ENCODE measurements around the gene BEND6.
A peak's percentile ranks its signal among the peaks of the same experiment; 100 is the strongest.

Gene BEND6

GRCh38 chr6:56940977-56941376, 13.9 kb upstream of the BEND6 start:
- no peak for DNase-seq (ENCODE audit: low read depth)

DNA sequence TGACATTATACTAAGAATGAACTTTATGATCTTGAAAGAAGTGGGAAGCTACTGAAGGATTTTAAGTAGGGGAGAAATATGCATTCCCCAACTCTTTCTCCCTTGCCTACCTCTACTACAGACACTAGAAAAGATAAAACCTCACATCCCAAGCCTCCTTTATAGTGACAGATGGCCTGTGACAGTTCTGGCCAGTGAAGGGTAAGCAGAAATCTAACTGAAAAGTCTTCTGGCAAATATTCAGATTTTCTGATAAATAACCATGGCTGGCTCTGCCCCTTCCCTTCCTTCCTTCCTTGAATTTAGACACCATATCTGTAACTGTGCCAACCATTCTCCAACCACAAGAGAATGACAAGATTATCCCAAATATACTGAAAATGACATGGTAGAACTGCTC, 10.2 kb upstream of the BEND6 start:
- no peak for DNase-seq (ENCODE audit: low read depth)

DNA sequence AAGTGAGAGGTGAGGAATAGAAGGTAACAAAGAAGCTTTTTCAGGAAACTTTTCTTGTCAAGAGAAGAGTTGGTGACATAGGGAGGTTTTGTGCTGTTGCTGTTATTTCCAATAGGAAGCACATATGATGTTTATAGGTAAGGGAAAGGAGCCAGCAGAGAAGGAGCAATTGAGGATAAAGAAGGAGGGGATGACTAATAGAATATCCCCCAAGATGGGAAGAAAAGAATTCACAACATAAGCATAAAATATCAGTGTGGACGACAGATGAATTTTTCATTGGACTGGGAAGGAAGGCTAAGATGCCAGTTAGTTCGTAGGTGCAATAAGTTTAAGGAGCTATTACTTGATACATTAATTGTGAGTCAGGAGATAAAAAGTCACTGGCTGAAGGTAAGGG, 8.5 kb upstream of the BEND6 start:
- no peak for DNase-seq (ENCODE audit: low read depth)

DNA sequence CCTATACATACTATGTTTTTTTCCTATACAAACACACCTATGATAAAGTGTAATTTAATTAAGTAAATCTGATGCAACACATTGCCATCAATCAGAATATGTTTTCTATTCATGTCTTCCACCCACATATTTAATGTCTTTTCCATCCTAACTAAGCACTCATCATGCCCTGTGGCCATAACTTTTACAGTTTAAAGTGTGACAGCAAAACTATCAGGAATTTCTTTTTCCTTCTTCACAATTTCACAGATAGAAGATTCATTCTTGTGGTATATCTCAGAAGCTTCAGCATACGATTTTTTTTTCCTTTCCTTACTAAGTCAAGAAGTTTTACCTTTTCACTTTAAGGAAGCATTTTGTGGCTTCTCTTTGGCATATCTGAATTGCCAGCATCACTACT, 7.0 kb upstream of the BEND6 start:
- no peak for DNase-seq (ENCODE audit: low read depth)

GRCh38 chr6:56949265-56949664, 5.6 kb upstream of the BEND6 start:
- DNase-seq (ENCODE audit: low read depth), result no peak

DNA sequence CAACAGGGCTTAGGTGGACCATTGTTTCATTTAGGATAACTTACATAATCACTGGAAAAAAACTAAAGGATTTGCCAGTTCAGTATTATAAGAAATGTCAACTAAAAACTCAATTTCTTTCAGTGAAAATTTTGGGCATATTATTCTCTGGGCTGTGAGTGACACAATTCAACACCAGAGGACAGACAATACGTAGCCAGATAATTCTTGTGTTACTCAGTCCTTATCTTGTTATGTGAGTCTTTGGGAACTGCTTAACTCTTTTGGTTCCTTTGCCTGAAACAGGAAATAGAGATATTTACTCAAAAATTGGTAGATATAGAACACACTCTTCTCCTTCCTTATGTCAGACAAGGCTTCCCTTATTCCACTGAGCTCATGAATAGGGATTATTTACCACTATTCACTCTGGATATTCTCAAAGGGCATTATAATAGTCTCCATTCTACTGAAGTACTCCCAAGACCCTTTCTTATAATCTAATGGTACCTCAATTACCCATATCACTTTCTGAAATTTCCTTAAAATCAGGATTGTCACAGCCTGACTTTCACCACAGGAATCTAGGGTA, 4.9 kb upstream of the BEND6 start:
- no peak for DNase-seq (ENCODE audit: low read depth)

DNA sequence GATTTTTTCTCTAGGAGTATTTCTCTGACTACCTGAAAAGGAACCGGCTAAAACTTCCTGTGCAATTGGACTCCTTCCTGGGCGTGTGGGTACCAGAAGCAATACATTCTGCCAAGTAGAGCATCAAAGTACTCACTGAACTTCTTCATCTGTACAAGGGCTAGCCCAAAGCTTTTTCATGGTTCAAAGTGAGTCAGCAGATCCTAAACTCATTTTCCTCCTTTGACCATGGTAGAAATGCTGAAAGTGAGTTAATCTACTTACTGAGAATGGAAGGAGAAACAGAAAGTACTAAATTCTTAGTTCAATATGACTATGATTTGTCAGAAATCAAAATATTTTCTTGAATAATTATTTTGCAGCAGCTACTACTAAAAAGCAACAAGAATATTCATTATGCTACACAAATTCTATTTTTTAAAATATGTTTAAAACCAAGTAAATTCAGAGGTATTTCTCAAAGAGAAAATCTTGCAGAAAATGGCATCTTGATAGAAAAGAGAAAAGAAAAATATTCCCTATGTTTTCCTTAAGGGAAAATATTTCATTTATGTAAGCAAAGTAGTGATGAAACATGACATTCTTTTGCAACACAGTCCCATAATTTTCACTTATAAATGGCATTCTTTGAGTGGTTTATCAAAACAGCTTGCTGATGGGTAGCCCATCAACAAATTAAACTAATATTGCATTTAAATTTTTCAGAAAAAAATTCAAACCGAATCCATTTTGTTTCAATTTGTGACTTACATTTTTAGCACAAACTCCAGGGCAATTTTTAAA, 3.7 kb upstream of the BEND6 start:
- DNase-seq (ENCODE audit: low read depth), result no peak

GRCh38 chr6:56953597-56954402, 1.1 kb upstream of the BEND6 start:
- DNase-seq (ENCODE audit: low read depth), result no peak

- peak; percentile 17 for DNase-seq (ENCODE audit: low read depth)
Measured at GRCh38 chr6:56955171-56956155, 556 bp downstream of the BEND6 start.

GRCh38 chr6:56956491-56956890, 1.6 kb downstream of the BEND6 start:
- no peak for DNase-seq (ENCODE audit: low read depth)

DNA sequence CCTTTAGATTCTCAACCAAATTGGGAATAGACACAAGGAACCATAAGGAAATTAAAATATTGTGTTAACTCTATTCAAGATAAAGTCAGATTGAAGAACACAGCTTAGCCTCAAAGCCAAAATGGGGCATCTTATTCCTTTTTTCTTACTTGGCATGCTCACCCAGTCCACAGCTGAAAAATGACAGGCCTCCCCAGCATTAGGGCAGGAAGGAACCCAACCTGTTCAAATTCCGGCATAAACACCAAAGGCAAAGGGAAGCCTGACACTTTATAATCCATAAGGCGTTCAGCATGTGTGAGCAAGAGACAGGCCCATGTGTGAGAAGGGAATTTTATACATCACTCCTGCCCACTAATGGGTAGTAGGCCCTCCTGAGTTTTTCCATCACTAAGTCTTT, 2.9 kb downstream of the BEND6 start:
- no peak for DNase-seq (ENCODE audit: low read depth)

DNA sequence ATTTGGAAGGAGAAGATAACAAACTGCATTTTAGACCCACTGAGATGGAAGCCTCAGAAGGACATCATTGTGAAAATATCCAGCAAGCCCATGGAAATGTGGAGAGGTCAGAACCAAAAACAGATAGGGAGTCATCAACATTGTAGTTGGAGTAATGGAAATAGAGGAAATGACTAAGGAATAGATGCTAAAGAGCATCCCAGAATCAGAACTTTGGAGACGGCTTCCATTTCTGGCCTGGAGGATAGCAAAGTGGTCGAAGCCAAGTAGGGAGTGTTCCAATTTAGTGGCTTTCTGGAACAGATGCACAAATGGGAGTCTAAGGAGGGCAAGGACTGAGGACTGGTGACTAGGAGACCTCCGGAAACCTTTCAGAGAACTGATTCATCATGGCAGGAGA, 3.6 kb downstream of the BEND6 start:
- DNase-seq (ENCODE audit: low read depth), result no peak

- DNase-seq (ENCODE audit: low read depth), result no peak
Measured at GRCh38 chr6:56959094-56959493, 4.2 kb downstream of the BEND6 start.

GRCh38 chr6:56959938-56960337, 5.0 kb downstream of the BEND6 start:
- DNase-seq (ENCODE audit: low read depth), result no peak

- DNase-seq (ENCODE audit: low read depth), result no peak
Measured at GRCh38 chr6:56961151-56961550, 6.2 kb downstream of the BEND6 start.

DNA sequence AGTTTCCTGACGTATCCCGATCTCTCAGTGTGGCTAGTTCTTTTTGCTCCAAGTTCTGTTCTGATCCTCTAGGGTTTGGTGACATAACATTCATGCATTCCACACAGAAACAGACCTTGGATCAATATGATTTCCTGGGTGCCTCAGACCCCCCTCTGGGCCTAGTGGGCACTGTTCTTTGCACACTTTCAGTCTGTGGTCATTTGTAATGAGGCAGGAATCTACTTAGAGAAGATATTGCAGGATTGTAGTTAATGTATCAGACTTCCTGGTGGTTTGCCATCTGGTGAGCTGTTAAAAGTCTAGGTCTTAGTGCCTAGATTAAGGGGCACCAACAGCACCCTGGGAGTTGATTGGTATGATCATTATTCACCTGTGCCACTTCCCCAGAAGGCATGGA, 7.5 kb downstream of the BEND6 start:
- no peak for DNase-seq (ENCODE audit: low read depth)

DNA sequence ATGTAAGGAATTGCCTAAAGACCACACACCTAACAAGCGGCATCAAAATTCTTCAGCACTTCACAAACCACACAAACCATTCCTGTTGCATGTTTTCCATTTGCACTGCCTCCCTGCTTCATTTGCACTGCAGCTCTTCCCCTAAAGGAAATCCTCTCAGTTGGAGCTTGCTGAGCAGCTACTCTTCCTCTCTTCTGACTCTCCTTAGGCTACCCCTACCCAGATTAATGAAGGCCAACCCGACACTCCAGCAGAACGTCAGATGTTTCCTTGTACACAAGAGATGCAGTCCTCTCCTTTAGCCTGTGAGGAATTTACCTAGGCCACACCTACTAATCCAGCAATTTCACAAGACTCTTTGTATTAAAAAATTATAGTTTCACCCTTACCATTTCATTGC, 8.1 kb downstream of the BEND6 start:
- no peak for DNase-seq (ENCODE audit: low read depth)

- DNase-seq (ENCODE audit: low read depth), result no peak
Measured at GRCh38 chr6:56963793-56964192, 8.9 kb downstream of the BEND6 start.

- no peak for DNase-seq (ENCODE audit: low read depth)
Measured at GRCh38 chr6:56965126-56965525, 10.2 kb downstream of the BEND6 start.

- no peak for DNase-seq (ENCODE audit: low read depth)
Measured at GRCh38 chr6:56970849-56971248, 15.9 kb downstream of the BEND6 start.

DNA sequence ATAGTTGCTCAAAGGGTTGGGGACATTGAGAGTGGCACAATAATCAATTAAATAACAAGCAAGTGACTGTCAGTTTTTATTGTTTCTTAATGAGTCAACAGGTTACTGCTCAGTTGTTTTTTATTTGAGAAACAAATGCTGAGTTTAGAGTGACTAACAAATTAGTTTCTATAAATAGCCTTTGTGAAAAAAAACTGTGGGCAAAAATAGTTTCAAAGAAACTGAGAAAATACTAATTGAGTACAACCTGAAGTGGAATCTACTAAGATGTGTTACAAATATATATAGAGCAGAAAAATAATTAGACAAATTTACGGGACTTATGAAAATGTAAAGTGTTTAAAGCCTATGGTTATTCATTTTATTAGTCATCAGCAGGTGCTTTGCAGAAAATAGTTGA, 22.3 kb downstream of the BEND6 start:
- DNase-seq (ENCODE audit: low read depth), result no peak

DNA sequence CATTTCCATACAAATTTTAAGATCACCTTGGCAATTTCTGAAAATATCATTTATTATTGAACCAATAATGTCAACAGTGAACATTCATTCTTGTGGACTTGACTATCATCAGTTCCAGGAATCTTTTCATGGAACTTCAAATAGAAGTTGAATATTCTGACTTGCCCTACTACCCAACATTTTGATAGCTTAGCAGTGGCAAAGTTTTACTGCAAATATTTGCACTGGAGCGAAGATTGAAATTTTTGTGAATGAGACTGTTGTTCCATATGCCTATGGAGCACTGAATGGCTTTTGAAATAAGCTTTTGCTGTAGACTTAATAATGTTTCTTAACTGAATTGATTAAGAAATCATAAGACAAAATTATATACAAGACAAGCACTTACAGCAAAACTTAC, 23.6 kb downstream of the BEND6 start:
- DNase-seq (ENCODE audit: low read depth), result no peak

Measured in stimulated activated CD8-positive, alpha-beta memory T cell treated with anti-CD3 and anti-CD28 coated beads, Interleukin-15, amount 100 ng/mL, for 24 hours (primary cell).